Measurements from ENCODE around the gene SHE.

- TF ChIP-seq GATA3 (IDR thresholded peaks at IDR 0.05; ENCODE audit: low read depth, low read length) (no peak), GATA2 (IDR thresholded peaks at IDR 0.05; ENCODE audit: low read depth, low read length) (no peak)
These were observed 67.7 kb downstream of the SHE start for GRCh38 chr1:154434346-154435085.
